Heart left ventricle (tissue), 16 donors: ENCODE data around the gene RREB1. TPM values are rescaled to one million over a fixed set of nuclear protein-coding genes. Genes with fewer than 3 reads are reported as not detected.

ENCODE experiments used
- ATAC-seq, 4 donors: fragments of 200-7000 bp; cut with Tn5 transposase; one replicate each; pipeline ENCODE4 v1.9.1; 2020 to 2022; ENCODE audit warnings: moderate library complexity in 4 of 4, mild to moderate bottlenecking in 3 of 4, moderate number of reproducible peaks in 1 of 4
- DNase-seq, 5 donors: peaks; one replicate each; pipeline ENCODE4 v3.0.0-alpha.2; 2020
- H3K27ac ChIP-seq, 12 donors: fragments of 200-600 bp; sonication (generic) in 4 of 12; one replicate each; pipeline versions ENCODE4 v1.5.0 to v1.8.0; 2016 to 2022; ENCODE audit warnings: mild to moderate bottlenecking in 2 of 12
- H3K27me3 ChIP-seq, 9 donors: fragments of 200-600 bp; sonication (generic) in 2 of 9; one replicate each; pipeline versions ENCODE4 v1.5.1 to v1.8.0; 2016 to 2022; ENCODE audit warnings: mild to moderate bottlenecking in 3 of 9
- H3K36me3 ChIP-seq, 9 donors: fragments of 200-600 bp; sonication (generic) in 2 of 9; one replicate each; pipeline versions ENCODE4 v1.5.0 to v1.8.0; 2018 to 2022; ENCODE audit warnings: mild to moderate bottlenecking in 2 of 9
- H3K4me1 ChIP-seq, 12 donors: fragments of 200-600 bp; sonication (generic) in 4 of 12; one replicate each; pipeline versions ENCODE4 v1.5.0 to v1.8.0; 2016 to 2022; ENCODE audit warnings: mild to moderate bottlenecking in 3 of 12
- H3K4me3 ChIP-seq, 12 donors: fragments of 200-600 bp; sonication (generic) in 4 of 12; one replicate each; pipeline versions ENCODE4 v1.5.0 to v1.8.0; 2017 to 2022; ENCODE audit warnings: mild to moderate bottlenecking in 9 of 12, moderate library complexity in 4 of 12
- H3K9me3 ChIP-seq, 12 donors: fragments of 200-600 bp; sonication (generic) in 4 of 12; one replicate each; pipeline versions ENCODE4 v1.5.0 to v1.8.0; 2016 to 2022; ENCODE audit warnings: mild to moderate bottlenecking in 1 of 12
- POLR2A ChIP-seq, 2 donors: fragments of 450-650 bp; IDR thresholded peaks; one replicate each; pipeline ENCODE4 v1.6.1; 2017; ENCODE audit warnings: antibody characterized with exemption in 2 of 2, mild to moderate bottlenecking in 2 of 2, moderate library complexity in 2 of 2
- WGBS, 4 donors: extraction: QIAGEN DNeasy Blood & Tissue Kit in 2 of 4; methylation state at CpG; one replicate each; pipeline versions ENCODE4 v1.1.5 to v1.1.7; 2013 to 2018; 5-methylcytosine and 5-hydroxymethylcytosine counted together
- intact Hi-C, 10 donors: fragments of 100-400 bp; cut with DNase I; formaldehyde crosslinking; loops; one replicate each; pipeline versions ENCODE4 v1.11.1 to v1.14.2; 2022
- polyA plus RNA-seq, 2 donors: library from polyadenylated mRNA; stranded (reverse); fragments of 200-250 nt; gene quantifications; one replicate each; pipeline ENCODE4 v1.2.3, GENCODE V29; 2013
- total RNA-seq, 9 donors: library from RNA; depleted of rRNA in 2 of 9; stranded (reverse); fragments of >200 nt in 2 of 9; fragmentation: NEBNext Ultra II Directional in 3 of 9; extraction: Animal tissue kit (Norgen Biotek cat#: 25700) in 3 of 9; gene quantifications; one replicate each; pipeline versions ENCODE4 v1.1.0 to v1.2.4, GENCODE V29; 2016 to 2023
- TF ChIP-seq, protein P1 (sequence below), 12 donors: fragments of 200-600 bp; sonication (generic) in 4 of 12; IDR thresholded peaks; one replicate each; pipeline versions ENCODE4 v1.5.0 to v1.8.0; 2018 to 2022; ENCODE audit warnings: antibody characterized with exemption in 12 of 12, mild to moderate bottlenecking in 5 of 12
- donor health status: ischemic (EF 13 %, LVEDD 7.1; RV severe dilation, severe dysfunction).
- donor health status: healthy with polysubstance abuse.
- donor health status: DM: no; HTN: yes; CAD: no.
- donor health status: DM: no; HTN: no; CAD: no.
- donor health status: ischemic (EF 25% LVEDD 6.9; RV normal size, moderate dysfunction).
- donor health status: ischemic (EF 25% LVEDD 5.7; RV mildly dilated, moderate dysfunction).
- donor health status: healthy.
- donor health status: DM: yes; HTN: yes; CAD: no.
- donor health status: ischemic (EF 35%, LVEDD 5.7; RV mildly dilated, moderate dysfunction).
- donor health status: nonischemic (EF 11% LVEDD 7.7; RV severe dilation, severe dysfunction).
- donor health status: DM: yes; HTN: yes; CAD: no.
- donor health status: PGD.
- donor health status: ischemic (EF 29% LVEDD 5.4; RV normal size, mild dysfunction).
- donor health status: nonischemic (EF 23%, LVEDD 6.1; RV moderate dilation, normal function).

RREB1 gene
- total and polyA plus RNA-seq, 11 donors = 8.7 to 49.4 (median 35.7) TPM

DNA sequence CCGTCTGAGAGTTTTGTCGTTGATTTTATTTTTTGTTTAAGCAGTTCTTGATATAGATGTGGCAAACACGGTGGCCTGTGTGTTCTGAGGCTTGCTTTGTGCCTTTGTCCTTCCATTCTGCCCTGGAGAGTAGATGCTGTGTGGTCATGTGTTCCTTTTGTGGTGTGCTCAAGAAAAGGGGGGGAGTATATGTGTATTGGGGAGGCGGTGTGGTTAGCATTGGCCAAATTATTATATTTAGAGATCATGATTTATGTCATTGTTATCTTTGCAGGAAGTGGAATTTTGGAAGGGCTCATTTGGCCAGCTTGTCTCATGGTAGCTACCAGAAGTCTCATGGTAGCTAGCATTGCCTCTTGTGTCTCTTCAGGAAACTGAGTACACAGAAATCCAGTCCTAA, 16.4 kb downstream of the RREB1 start:
- ATAC-seq (peak in 1 of 4 donors; percentile 5), DNase-seq (no peak)
- Histone ChIP-seq H3K4me1 (peaks cover 0 to 72% (median 42%) of the 10 kb centered on the region in 12 donors), H3K36me3 (peaks cover 0 to 26% (median 0%) of the 10 kb centered on the region in 9 donors), H3K27ac (peak overlapping the region in 1 of 12 donors; percentile 33), H3K27me3 (no peaks in the 10 kb centered on the region), H3K9me3 (no peaks in the 10 kb centered on the region), H3K4me3 (no peak overlapping the region)
- intact Hi-C loops = no loop called here
- 64 to 83% (median 76%) methylated on average over 4 of the region's 4 CpGs for WGBS, 4 donors
- TF ChIP-seq, protein P1, sequence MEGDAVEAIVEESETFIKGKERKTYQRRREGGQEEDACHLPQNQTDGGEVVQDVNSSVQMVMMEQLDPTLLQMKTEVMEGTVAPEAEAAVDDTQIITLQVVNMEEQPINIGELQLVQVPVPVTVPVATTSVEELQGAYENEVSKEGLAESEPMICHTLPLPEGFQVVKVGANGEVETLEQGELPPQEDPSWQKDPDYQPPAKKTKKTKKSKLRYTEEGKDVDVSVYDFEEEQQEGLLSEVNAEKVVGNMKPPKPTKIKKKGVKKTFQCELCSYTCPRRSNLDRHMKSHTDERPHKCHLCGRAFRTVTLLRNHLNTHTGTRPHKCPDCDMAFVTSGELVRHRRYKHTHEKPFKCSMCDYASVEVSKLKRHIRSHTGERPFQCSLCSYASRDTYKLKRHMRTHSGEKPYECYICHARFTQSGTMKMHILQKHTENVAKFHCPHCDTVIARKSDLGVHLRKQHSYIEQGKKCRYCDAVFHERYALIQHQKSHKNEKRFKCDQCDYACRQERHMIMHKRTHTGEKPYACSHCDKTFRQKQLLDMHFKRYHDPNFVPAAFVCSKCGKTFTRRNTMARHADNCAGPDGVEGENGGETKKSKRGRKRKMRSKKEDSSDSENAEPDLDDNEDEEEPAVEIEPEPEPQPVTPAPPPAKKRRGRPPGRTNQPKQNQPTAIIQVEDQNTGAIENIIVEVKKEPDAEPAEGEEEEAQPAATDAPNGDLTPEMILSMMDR (IDR thresholded peaks at IDR 0.05) = no peak
- no peak for TF ChIP-seq POLR2A (IDR thresholded peaks at IDR 0.05)

- Histone ChIP-seq H3K36me3 (peaks cover 0 to 26% (median 0%) of the 10 kb centered on the region in 9 donors), H3K4me3 (no peak overlapping the region), H3K27me3 (no peaks in the 10 kb centered on the region), H3K9me3 (no peaks in the 10 kb centered on the region), H3K4me1 (peaks cover 3 to 72% (median 40%) of the 10 kb centered on the region in 12 donors), H3K27ac (peak overlapping the region in 1 of 12 donors; percentile 49)
- 53 to 73% (median 63%) methylated on average over 2 of the region's 2 CpGs for WGBS, 4 donors
- ATAC-seq = peak in 1 of 4 donors; percentile 30
- intact Hi-C loops = no loop called here
- TF ChIP-seq, protein P1 (IDR thresholded peaks at IDR 0.05) = no peak
- no peak for TF ChIP-seq POLR2A (IDR thresholded peaks at IDR 0.05)
- no peak for DNase-seq
Observed at GRCh38 chr6:7124636-7125035, 16.9 kb downstream of the RREB1 start.

GRCh38 chr6:7125290-7125689, 17.5 kb downstream of the RREB1 start:
- 71 to 94% (median 90%) methylated on average over 1 of the region's 1 CpG for WGBS, 4 donors
- DNase-seq = no peak
- Histone ChIP-seq H3K27ac (peak overlapping the region in 2 of 12 donors; percentile 27 to 49), H3K4me3 (no peak overlapping the region), H3K36me3 (peaks cover 0 to 26% (median 0%) of the 10 kb centered on the region in 9 donors), H3K9me3 (no peaks in the 10 kb centered on the region), H3K4me1 (peaks cover 3 to 76% (median 40%) of the 10 kb centered on the region in 12 donors), H3K27me3 (no peaks in the 10 kb centered on the region)
- TF ChIP-seq POLR2A (IDR thresholded peaks at IDR 0.05) = no peak
- TF ChIP-seq, protein P1 (IDR thresholded peaks at IDR 0.05) = no peak
- intact Hi-C loops = no loop called here
- no peak for ATAC-seq

- peaks cover 0 to 15% (median 0%) of the 10 kb centered on the region in 9 donors for H3K36me3 ChIP-seq
- 65 to 76% (median 70%) methylated on average over 4 of the region's 4 CpGs for WGBS, 4 donors
- H3K9me3 ChIP-seq = no peaks in the 10 kb centered on the region
- ATAC-seq = peak in 2 of 4 donors; percentile 34 to 37
- H3K4me3 ChIP-seq = no peak overlapping the region
- peak overlapping the region in 1 of 12 donors; percentile 81 for H3K27ac ChIP-seq
- peaks cover 3 to 84% (median 41%) of the 10 kb centered on the region in 12 donors for H3K4me1 ChIP-seq
- TF ChIP-seq POLR2A (IDR thresholded peaks at IDR 0.05) = no peak
- TF ChIP-seq, protein P1 (IDR thresholded peaks at IDR 0.05) = no peak
- DNase-seq = no peak
- intact Hi-C loops = no loop called here
- H3K27me3 ChIP-seq = no peaks in the 10 kb centered on the region
Observed at GRCh38 chr6:7126754-7127153, 19.0 kb downstream of the RREB1 start.
